ENCODE results near the gene FXYD3. TPM values are rescaled to one million over a fixed set of nuclear protein-coding genes. Genes with fewer than 3 reads are reported as not detected.

Gene FXYD3
- total and polyA plus RNA-seq, 9 donors, result 0.23 to 33.2 (median 3.8) TPM; not detected in 2

DNA sequence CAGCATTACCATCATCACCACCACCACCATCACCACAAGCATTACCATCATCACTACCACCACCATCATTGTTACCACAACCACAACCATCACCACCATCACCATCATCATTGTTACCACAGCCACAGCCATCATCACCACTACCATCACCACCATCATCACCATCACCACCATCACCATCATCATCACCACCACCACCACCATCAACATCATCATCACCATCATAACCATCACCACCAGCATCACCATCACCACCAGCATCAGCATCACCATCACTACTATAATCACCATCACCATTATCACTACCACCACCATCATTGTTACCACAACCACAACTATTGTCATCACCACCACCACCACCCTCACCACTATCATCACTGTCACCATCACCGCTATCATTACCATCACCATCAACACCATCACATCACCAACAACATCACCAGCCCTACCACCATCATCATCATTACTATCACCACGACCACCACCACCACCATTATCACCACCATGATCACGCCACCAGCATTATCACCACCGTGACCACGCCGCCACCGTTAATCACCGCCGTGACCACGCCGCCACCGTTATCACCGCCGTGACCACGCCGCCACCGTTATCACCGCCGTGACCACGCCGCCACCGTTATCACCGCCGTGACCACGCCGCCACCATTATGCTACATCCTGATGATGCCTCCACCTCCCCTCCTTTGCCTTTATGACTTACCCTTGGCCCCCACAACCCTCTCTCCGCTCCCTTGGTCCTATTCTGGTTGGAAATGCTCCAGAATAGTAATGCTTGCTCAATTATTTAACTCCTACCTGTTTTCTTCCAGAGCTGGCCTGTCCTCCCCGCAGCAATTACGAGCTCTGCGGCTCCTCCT lies 10.0 kb upstream of the FXYD3 start:
- Histone ChIP-seq H3K36me3 (no peaks in the 10 kb centered on the region), H3K27ac (no peak overlapping the region), H3K27me3 (no peaks in the 10 kb centered on the region), H3K4me3 (no peak overlapping the region), H3K9me3 (no peaks in the 10 kb centered on the region), H3K4me1 (ENCODE audit: insufficient read depth) (no peaks in the 10 kb centered on the region)
- intact Hi-C loops (cut with DNase I), result no loop called here
- TF ChIP-seq, protein P1, sequence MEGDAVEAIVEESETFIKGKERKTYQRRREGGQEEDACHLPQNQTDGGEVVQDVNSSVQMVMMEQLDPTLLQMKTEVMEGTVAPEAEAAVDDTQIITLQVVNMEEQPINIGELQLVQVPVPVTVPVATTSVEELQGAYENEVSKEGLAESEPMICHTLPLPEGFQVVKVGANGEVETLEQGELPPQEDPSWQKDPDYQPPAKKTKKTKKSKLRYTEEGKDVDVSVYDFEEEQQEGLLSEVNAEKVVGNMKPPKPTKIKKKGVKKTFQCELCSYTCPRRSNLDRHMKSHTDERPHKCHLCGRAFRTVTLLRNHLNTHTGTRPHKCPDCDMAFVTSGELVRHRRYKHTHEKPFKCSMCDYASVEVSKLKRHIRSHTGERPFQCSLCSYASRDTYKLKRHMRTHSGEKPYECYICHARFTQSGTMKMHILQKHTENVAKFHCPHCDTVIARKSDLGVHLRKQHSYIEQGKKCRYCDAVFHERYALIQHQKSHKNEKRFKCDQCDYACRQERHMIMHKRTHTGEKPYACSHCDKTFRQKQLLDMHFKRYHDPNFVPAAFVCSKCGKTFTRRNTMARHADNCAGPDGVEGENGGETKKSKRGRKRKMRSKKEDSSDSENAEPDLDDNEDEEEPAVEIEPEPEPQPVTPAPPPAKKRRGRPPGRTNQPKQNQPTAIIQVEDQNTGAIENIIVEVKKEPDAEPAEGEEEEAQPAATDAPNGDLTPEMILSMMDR (IDR thresholded peaks at IDR 0.05), result no peak
- TF ChIP-seq POLR2A (IDR thresholded peaks at IDR 0.05) (no peak), EP300 (IDR thresholded peaks at IDR 0.05) (no peak)
- 84 to 88% (median 85%) methylated on average over 30 of the region's 30 CpGs for WGBS, 3 donors
- no peak for DNase-seq

DNA sequence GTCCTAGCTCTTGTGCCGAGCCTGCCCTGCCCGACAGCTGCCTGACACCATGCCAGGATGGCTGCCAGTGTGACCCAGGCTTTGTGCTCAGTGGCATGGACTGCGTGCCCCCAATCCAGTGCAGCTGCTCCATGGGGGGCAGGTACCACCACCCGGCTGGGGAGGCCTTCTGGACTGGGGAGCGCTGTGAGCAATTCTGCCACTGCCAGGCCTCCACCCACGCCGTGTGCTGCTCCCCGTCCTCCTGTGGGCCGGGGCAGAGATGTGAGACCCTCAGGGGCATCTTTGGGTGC lies 9.4 kb upstream of the FXYD3 start:
- TF ChIP-seq POLR2A (IDR thresholded peaks at IDR 0.05), result no peak
- TF ChIP-seq, protein P1 (IDR thresholded peaks at IDR 0.05), result no peak
- no peak for TF ChIP-seq EP300 (IDR thresholded peaks at IDR 0.05)
- Histone ChIP-seq H3K4me3 (no peak overlapping the region), H3K4me1 (ENCODE audit: insufficient read depth) (no peaks in the 10 kb centered on the region), H3K27ac (no peak overlapping the region), H3K27me3 (no peaks in the 10 kb centered on the region), H3K36me3 (no peaks in the 10 kb centered on the region), H3K9me3 (no peaks in the 10 kb centered on the region)
- intact Hi-C loops (cut with DNase I), result no loop called here
- DNase-seq, result no peak
- WGBS, 3 donors, result 89 to 92% (median 90%) methylated on average over 9 of the region's 9 CpGs

DNA sequence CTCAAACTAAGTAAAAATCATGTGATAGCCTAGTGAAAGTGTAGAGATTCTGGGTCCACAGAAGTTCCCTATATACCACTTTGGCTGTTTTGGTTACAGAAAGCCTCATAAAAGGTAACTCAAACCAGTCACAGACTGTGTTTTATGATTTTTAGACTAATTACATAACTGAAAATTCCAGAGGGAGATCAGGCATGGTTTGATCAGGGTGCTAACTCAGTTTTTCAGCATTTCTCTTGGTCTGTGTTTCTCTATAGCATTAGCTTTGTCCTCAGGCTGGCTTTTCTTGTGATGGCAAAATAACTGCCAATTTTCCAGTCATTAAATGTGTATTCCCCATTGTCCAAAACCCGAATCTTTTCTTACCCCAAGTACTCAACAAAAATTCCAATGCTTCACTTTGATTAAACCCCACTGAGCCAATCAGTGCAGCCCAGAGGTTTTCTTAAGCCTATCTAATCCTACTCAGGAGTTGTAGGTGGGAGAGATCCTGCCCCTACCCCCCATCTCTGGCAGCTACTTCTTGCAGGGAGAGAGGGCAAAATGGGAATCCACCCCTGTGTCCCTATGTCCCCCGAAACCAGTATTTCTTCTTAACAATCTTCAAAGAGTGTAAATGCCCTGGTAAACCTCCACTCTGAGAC lies 8.6 kb upstream of the FXYD3 start:
- no peaks in the 10 kb centered on the region for H3K36me3 ChIP-seq
- 45 to 91% (median 47%) methylated on average over 1 to 2 of the region's 2 CpGs for WGBS, 3 donors
- intact Hi-C loops (cut with DNase I), result no loop called here
- H3K27me3 ChIP-seq, result no peaks in the 10 kb centered on the region
- no peaks in the 10 kb centered on the region for H3K9me3 ChIP-seq
- no peaks in the 10 kb centered on the region for H3K4me1 ChIP-seq (ENCODE audit: insufficient read depth)
- H3K4me3 ChIP-seq, result no peak overlapping the region
- TF ChIP-seq POLR2A (IDR thresholded peaks at IDR 0.05) (no peak), EP300 (IDR thresholded peaks at IDR 0.05) (no peak)
- TF ChIP-seq, protein P1 (IDR thresholded peaks at IDR 0.05), result no peak
- no peak for DNase-seq
- H3K27ac ChIP-seq, result no peak overlapping the region

DNA sequence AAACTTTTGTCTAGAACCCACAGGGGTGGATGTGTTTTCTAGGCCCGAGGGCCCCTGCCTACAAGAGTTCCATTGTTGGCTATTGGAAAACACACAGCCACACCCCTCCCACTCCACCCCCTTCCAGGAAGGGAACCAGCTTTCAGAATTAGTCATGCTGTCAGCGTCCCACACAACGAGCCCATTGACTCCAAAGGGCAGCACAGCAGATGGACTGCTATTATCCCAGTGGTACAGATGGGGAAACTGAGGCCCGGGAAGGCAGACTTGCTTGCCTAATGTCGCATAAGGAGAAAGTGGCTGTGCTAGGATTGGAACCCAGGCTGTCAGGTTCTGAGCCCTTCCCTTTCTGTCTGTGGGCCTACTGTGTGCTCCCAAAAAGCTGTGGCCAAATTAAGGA lies 8.1 kb upstream of the FXYD3 start:
- DNase-seq, result no peak
- H3K27me3 ChIP-seq, result no peaks in the 10 kb centered on the region
- TF ChIP-seq, protein P1 (IDR thresholded peaks at IDR 0.05), result no peak
- no peaks in the 10 kb centered on the region for H3K4me1 ChIP-seq (ENCODE audit: insufficient read depth)
- no peak overlapping the region for H3K4me3 ChIP-seq
- no peaks in the 10 kb centered on the region for H3K36me3 ChIP-seq
- intact Hi-C loops (cut with DNase I), result no loop called here
- H3K9me3 ChIP-seq, result no peaks in the 10 kb centered on the region
- no peak overlapping the region for H3K27ac ChIP-seq
- WGBS, 3 donors, result 39 to 46% (median 40%) methylated on average over 5 of the region's 5 CpGs
